ENCODE results near the gene SLC24A3.

- TF ChIP-seq CTCF (IDR thresholded peaks at IDR 0.05; ENCODE audit: low read depth, low read length), result no peak
- no peak for TF ChIP-seq EZH2phosphoT487 (IDR thresholded peaks at IDR 0.05; ENCODE audit: low read depth)
These were observed 511.5 kb downstream of the SLC24A3 start for GRCh38 chr20:19723813-19724430.
